IMR-90 (cell line): ENCODE data around the gene UFSP1. TPM values are rescaled to one million over a fixed set of nuclear protein-coding genes. Genes with fewer than 3 reads are reported as not detected.

Experiments used
- ATAC-seq: fragments of 200-7000 bp; cut with Tn5 transposase; 2 replicates; pipeline ENCODE4 v1.9.1; 2020; ENCODE audit warnings: low read depth, mild to moderate bottlenecking, moderate library complexity
- BruUV-seq: library from RNA; stranded (reverse); fragments of 400-500 nt; replicated peaks from 2 replicates; lab custom pipeline; 2021; lab: Mats Ljungman, UMichigan
- CTCF ChIA-PET: fragments of 300-600 bp; formaldehyde crosslinking; extraction: SDS; loops from one replicate; lab custom pipeline; 2021; ENCODE audit warnings: antibody characterized with exemption; lab: Yijun Ruan, JAX
- POLR2A ChIA-PET: fragments of 300-600 bp; sonication (Branson Sonifier 250); formaldehyde crosslinking; loops from one replicate; lab custom pipeline; 2022; ENCODE audit warnings: antibody characterized with exemption; ENCODE audit not compliant: unreplicated experiment; lab: Charles Lee
- DNase-seq: peaks from one replicate; pipeline ENCODE4 v3.0.0; 2013
- H2AFZ ChIP-seq: replicated peaks from 2 replicates; pipeline ENCODE3; 2013; ENCODE audit warnings: low read length, mild to moderate bottlenecking; ENCODE audit not compliant: poor library complexity
- H2AK5ac ChIP-seq: 2 replicates; pipeline ENCODE4 v1.6.1; 2013; ENCODE audit warnings: low read depth, low read length, inconsistent platforms
- H2AK9ac ChIP-seq: replicated peaks from 2 replicates; pipeline ENCODE3; 2013; ENCODE audit warnings: mild to moderate bottlenecking, low read depth, low read length, moderate library complexity; ENCODE audit not compliant: poor library complexity
- H2BK120ac ChIP-seq: 2 replicates; pipeline ENCODE4 v1.6.1; 2013; ENCODE audit warnings: low read depth, low read length, inconsistent platforms
- H2BK15ac ChIP-seq: 3 replicates; pipeline ENCODE4 v1.6.1; 2013; ENCODE audit warnings: low read depth, low read length, inconsistent platforms
- H2BK20ac ChIP-seq: 2 replicates; pipeline ENCODE4 v1.6.1; 2013; ENCODE audit warnings: low read depth, mild to moderate bottlenecking, inconsistent platforms, low read length, moderate library complexity
- H2BK5ac ChIP-seq: 2 replicates; pipeline ENCODE4 v1.6.1; 2013; ENCODE audit warnings: mild to moderate bottlenecking, low read depth, low read length, inconsistent platforms; ENCODE audit not compliant: poor library complexity, severe bottlenecking
- H3K14ac ChIP-seq: replicated peaks from 2 replicates; pipeline ENCODE4 v1.6.1; 2013; ENCODE audit warnings: low read depth, low read length, inconsistent platforms
- H3K18ac ChIP-seq: 2 replicates; pipeline ENCODE4 v1.6.1; 2013; ENCODE audit warnings: low read depth, low read length, control low read depth
- H3K23ac ChIP-seq: 2 replicates; pipeline ENCODE4 v1.6.1; 2013; ENCODE audit warnings: low read depth, low read length, inconsistent platforms
- H3K27ac ChIP-seq: 2 replicates; pipeline ENCODE4 v1.5.1; 2013; ENCODE audit warnings: mild to moderate bottlenecking, control low read depth, low read length; ENCODE audit not compliant: insufficient read depth
- H3K27me3 ChIP-seq: 2 replicates; pipeline ENCODE4 v1.6.1; 2013; ENCODE audit warnings: low read length; ENCODE audit not compliant: control insufficient read depth, insufficient read depth
- H3K36me3 ChIP-seq: 2 replicates; pipeline ENCODE4 v1.6.1; 2013; ENCODE audit warnings: low read length, mixed read lengths; ENCODE audit not compliant: control insufficient read depth, insufficient read depth
- H3K4ac ChIP-seq: 2 replicates; pipeline ENCODE4 v1.6.1; 2013; ENCODE audit warnings: low read depth, low read length, inconsistent platforms
- H3K4me1 ChIP-seq: 2 replicates; pipeline ENCODE4 v1.6.1; 2013; ENCODE audit warnings: low read length, mixed read lengths; ENCODE audit not compliant: control insufficient read depth, insufficient read depth
- H3K4me2 ChIP-seq: 2 replicates; pipeline ENCODE4 v1.6.1; 2013; ENCODE audit warnings: low read depth, mild to moderate bottlenecking, control low read depth, low read length, moderate library complexity
- H3K4me3 ChIP-seq: 2 replicates; pipeline ENCODE4 v1.5.1; 2013; ENCODE audit warnings: low read depth, mild to moderate bottlenecking, control low read depth, low read length, moderate library complexity; ENCODE audit not compliant: insufficient read depth
- H3K56ac ChIP-seq: 2 replicates; pipeline ENCODE4 v1.6.1; 2013; ENCODE audit warnings: low read length, inconsistent platforms; ENCODE audit not compliant: insufficient read depth; ENCODE audit errors: extremely low read depth
- H3K79me1 ChIP-seq, 2 experiments: 2 replicates each; pipeline ENCODE4 v1.6.1; 2013; ENCODE audit warnings: low read length in 2 of 2, inconsistent platforms in 1 of 2, low read depth in 1 of 2
- H3K9ac ChIP-seq: 2 replicates; pipeline ENCODE4 v1.6.1; 2013; ENCODE audit warnings: low read depth, low read length, control low read depth
- H3K9me1 ChIP-seq: 2 replicates; pipeline ENCODE4 v1.6.1; 2013; ENCODE audit warnings: low read length, inconsistent platforms; ENCODE audit not compliant: insufficient read depth
- H3K9me3 ChIP-seq: 2 replicates; pipeline ENCODE4 v1.6.1; 2013; ENCODE audit warnings: low read length; ENCODE audit not compliant: control insufficient read depth, insufficient read depth
- H4K20me1 ChIP-seq: 2 replicates; pipeline ENCODE4 v1.6.1; 2013; ENCODE audit warnings: low read length, inconsistent platforms; ENCODE audit not compliant: insufficient read depth
- H4K5ac ChIP-seq: 2 replicates; pipeline ENCODE4 v1.6.1; 2013; ENCODE audit warnings: mild to moderate bottlenecking, low read depth, low read length, control low read depth
- H4K8ac ChIP-seq, 2 experiments: 2 replicates each; pipeline ENCODE4 v1.6.1; 2013; ENCODE audit warnings: low read depth in 2 of 2, low read length in 2 of 2, control low read depth in 1 of 2, inconsistent platforms in 1 of 2
- H4K91ac ChIP-seq: 2 replicates; pipeline ENCODE4 v1.6.1; 2013; ENCODE audit warnings: low read depth, low read length, inconsistent platforms; ENCODE audit not compliant: insufficient read depth
- BHLHE40 ChIP-seq: fragments of 150-350 bp; IDR thresholded peaks from 2 replicates; pipeline ENCODE4 v1.6.1; 2016; ENCODE audit warnings: mild to moderate bottlenecking, low read depth, low read length
- CEBPB ChIP-seq: IDR thresholded peaks from 2 replicates; pipeline ENCODE4 v1.6.1; 2012; ENCODE audit warnings: low read depth, low read length, improper control_type of control experiment
- CHD1 ChIP-seq: IDR thresholded peaks from 2 replicates; pipeline ENCODE4 v1.6.1; 2012; ENCODE audit warnings: low read depth, low read length, improper control_type of control experiment
- FOS ChIP-seq: fragments of 150-350 bp; IDR thresholded peaks from 2 replicates; pipeline ENCODE4 v1.6.1; 2016; ENCODE audit warnings: low read depth, low read length
- MAZ ChIP-seq: IDR thresholded peaks from 2 replicates; pipeline ENCODE4 v1.6.1; 2012; ENCODE audit warnings: low read depth, mild to moderate bottlenecking, low read length, improper control_type of control experiment, moderate library complexity, borderline replicate concordance
- MXI1 ChIP-seq: IDR thresholded peaks from 2 replicates; pipeline ENCODE4 v1.6.1; 2012; ENCODE audit warnings: low read depth, mild to moderate bottlenecking, low read length, moderate library complexity, borderline replicate concordance
- NFE2L2 ChIP-seq: fragments of 150-350 bp; IDR thresholded peaks from 2 replicates; pipeline ENCODE4 v1.6.1; 2016; ENCODE audit warnings: low read depth, mild to moderate bottlenecking, low read length
- POLR2A ChIP-seq: IDR thresholded peaks from 2 replicates; pipeline ENCODE4 v1.6.1; 2012; ENCODE audit warnings: mild to moderate bottlenecking, low read depth, low read length
- RCOR1 ChIP-seq: IDR thresholded peaks from 2 replicates; pipeline ENCODE4 v1.6.1; 2012; ENCODE audit warnings: mild to moderate bottlenecking, low read length, improper control_type of control experiment; ENCODE audit not compliant: insufficient replicate concordance
- RFX5 ChIP-seq: IDR thresholded peaks from 2 replicates; pipeline ENCODE4 v1.8.0; 2012; ENCODE audit warnings: low read depth, mild to moderate bottlenecking, low read length, moderate library complexity
- SMC3 ChIP-seq: fragments of 150-350 bp; IDR thresholded peaks from 2 replicates; pipeline ENCODE4 v1.6.1; 2016; ENCODE audit warnings: low read depth, mild to moderate bottlenecking, antibody characterized with exemption, low read length, moderate library complexity
- WGBS, 2 experiments: methylation state at CpG; one replicate each; pipeline versions ENCODE4 v1.1.5 to v1.1.7; 2013; ENCODE audit warnings: missing lambda C conversion rate in 2 of 2; ENCODE audit not compliant: insufficient read length in 1 of 2; ENCODE audit errors: extremely low coverage in 2 of 2; 5-methylcytosine and 5-hydroxymethylcytosine counted together
- dilution Hi-C: fragments of 300-500 bp; cut with HindIII; formaldehyde crosslinking; loops from one replicate; pipeline ENCODE4 v1.14.3; 2018; ENCODE audit warnings: low sequenced_read_pairs; ENCODE audit not compliant: unreplicated experiment
- in situ Hi-C: fragments of 300-500 bp; cut with MboI; formaldehyde crosslinking; loops from 3 replicates; pipeline ENCODE4 v1.14.3; 2019; ENCODE audit warnings: low sequenced_read_pairs, inconsistent platforms, mixed read lengths
- intact Hi-C: fragments of 100-400 bp; cut with micrococcal nuclease; formaldehyde crosslinking; loops from 2 replicates; pipeline ENCODE4 v1.10.0; 2022
- polyA plus RNA-seq, 3 experiments: library from polyadenylated mRNA; depleted of rRNA; stranded (reverse); fragments of >200 nt; gene quantifications; 2 replicates each; pipeline ENCODE4 v1.2.3, GENCODE V29; 2012; ENCODE audit warnings: low replicate concordance in 1 of 3
- total RNA-seq: library from RNA; depleted of rRNA; stranded (reverse); fragments of >200 nt; gene quantifications from 2 replicates; pipeline ENCODE4 v1.2.3, GENCODE V29; 2012
- TF ChIP-seq, protein P1 (sequence below): conservative IDR thresholded peaks from 2 replicates; pipeline ENCODE4 v1.5.1; 2012; ENCODE audit warnings: mild to moderate bottlenecking, low read depth, low read length, improper control_type of control experiment
- TF ChIP-seq, protein P2 (sequence below): fragments of 150-350 bp; IDR thresholded peaks from 2 replicates; pipeline ENCODE4 v1.6.1; 2017; ENCODE audit warnings: mild to moderate bottlenecking, antibody characterized with exemption, low read length, low read depth

The UFSP1 gene
- total and polyA plus RNA-seq, 2 of the 4 experiments (the other 2 are of a cell fraction), result 0.36 to 1.0 TPM

DNA sequence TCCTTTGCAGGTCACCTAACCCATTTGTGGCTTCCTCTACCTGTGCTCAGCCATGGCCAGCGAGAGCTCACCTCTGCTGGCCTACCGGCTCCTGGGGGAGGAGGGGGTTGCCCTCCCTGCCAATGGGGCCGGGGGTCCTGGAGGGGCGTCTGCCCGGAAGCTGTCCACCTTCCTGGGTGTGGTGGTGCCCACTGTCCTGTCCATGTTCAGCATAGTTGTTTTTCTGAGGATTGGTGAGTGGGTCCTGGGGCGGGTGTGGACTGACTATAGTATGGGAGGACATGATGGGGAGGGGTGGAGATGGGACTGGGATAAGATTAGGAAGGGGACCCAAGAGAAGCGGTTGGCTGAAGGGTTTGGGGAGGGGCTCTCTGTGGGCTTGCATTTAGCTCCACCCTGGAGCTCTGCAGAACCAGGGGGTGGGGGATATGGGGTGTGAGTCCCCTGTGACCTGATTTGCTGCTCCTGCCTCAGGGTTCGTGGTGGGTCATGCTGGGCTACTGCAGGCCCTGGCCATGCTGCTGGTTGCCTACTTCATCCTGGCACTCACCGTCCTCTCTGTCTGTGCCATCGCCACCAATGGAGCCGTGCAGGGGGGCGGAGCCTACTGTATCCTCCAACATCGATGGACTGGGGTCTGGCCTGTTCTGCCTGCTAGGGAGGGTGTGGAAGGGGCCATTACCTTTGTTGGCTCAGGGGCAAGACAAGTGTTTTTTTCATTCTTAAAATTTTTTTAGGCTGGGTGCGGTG lies 35.2 kb downstream of the UFSP1 start:
- H2BK20ac ChIP-seq, result no peak overlapping the region
- no TSS peak for BruUV-seq
- peaks cover 8% of the 10 kb centered on the region; the same call in 1 of the 2 replicates for H3K36me3 ChIP-seq
- intact Hi-C loops, result loop anchor here (5.0 kb wide), 2 partner anchors 52 to 242 kb away; partner anchors contain the start of gene MOSPD3
- no peak overlapping the region for H3K4ac ChIP-seq
- H3K27me3 ChIP-seq, result no peaks in the 10 kb centered on the region
- H4K20me1 ChIP-seq, result no peaks in the 10 kb centered on the region; the same call in none of the 2 replicates
- TF ChIP-seq NFE2L2 (no peak), BHLHE40 (no peak), FOS (no peak), RFX5 (no peak), CEBPB (no peak), POLR2A (no peak), MAZ (no peak), RCOR1 (no peak), SMC3 (no peak), CHD1 (no peak), MXI1 (no peak)
- TF ChIP-seq, protein P1, sequence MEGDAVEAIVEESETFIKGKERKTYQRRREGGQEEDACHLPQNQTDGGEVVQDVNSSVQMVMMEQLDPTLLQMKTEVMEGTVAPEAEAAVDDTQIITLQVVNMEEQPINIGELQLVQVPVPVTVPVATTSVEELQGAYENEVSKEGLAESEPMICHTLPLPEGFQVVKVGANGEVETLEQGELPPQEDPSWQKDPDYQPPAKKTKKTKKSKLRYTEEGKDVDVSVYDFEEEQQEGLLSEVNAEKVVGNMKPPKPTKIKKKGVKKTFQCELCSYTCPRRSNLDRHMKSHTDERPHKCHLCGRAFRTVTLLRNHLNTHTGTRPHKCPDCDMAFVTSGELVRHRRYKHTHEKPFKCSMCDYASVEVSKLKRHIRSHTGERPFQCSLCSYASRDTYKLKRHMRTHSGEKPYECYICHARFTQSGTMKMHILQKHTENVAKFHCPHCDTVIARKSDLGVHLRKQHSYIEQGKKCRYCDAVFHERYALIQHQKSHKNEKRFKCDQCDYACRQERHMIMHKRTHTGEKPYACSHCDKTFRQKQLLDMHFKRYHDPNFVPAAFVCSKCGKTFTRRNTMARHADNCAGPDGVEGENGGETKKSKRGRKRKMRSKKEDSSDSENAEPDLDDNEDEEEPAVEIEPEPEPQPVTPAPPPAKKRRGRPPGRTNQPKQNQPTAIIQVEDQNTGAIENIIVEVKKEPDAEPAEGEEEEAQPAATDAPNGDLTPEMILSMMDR, result no peak
- TF ChIP-seq, protein P2, sequence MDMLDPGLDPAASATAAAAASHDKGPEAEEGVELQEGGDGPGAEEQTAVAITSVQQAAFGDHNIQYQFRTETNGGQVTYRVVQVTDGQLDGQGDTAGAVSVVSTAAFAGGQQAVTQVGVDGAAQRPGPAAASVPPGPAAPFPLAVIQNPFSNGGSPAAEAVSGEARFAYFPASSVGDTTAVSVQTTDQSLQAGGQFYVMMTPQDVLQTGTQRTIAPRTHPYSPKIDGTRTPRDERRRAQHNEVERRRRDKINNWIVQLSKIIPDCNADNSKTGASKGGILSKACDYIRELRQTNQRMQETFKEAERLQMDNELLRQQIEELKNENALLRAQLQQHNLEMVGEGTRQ, result no peak
- DNase-seq (no peak), ATAC-seq (no peak)
- H3K9me3 ChIP-seq, result no peaks in the 10 kb centered on the region
- no peak overlapping the region for H2BK5ac ChIP-seq
- H3K4me2 ChIP-seq, result no peak overlapping the region
- H3K4me1 ChIP-seq, result no peaks in the 10 kb centered on the region
- H2AK5ac ChIP-seq, result no peak overlapping the region
- no peak overlapping the region for H2AFZ ChIP-seq
- no peak overlapping the region for H3K18ac ChIP-seq
- H3K14ac ChIP-seq, result no peak overlapping the region
- dilution Hi-C loops, result no loop called here
- ChIA-PET CTCF (no interaction called here), POLR2A (interaction anchor here (0.6 kb wide), 1 partner anchor 305 kb away, joined by 4 read pairs; no protein-coding TSS in a partner anchor)
- H2AK9ac ChIP-seq, result peak overlapping the region; percentile 61
- no peak overlapping the region for H3K27ac ChIP-seq
- H3K9me1 ChIP-seq, result no peaks in the 10 kb centered on the region
- 83% methylated on average over 3 of the region's 14 CpGs; no CpG with 5 or more reads in 1 of the 2 experiments for whole genome bisulfite sequencing, 2 experiments
- H4K91ac ChIP-seq, result no peak overlapping the region
- H4K5ac ChIP-seq, result no peak overlapping the region
- no peak overlapping the region for H2BK120ac ChIP-seq
- H3K4me3 ChIP-seq, result no peak overlapping the region
- no peak overlapping the region for H3K9ac ChIP-seq
- no peak overlapping the region for H3K56ac ChIP-seq
- no peak overlapping the region for H4K8ac ChIP-seq
- in situ Hi-C loops, result loop anchor here (25.0 kb wide), 2 partner anchors 267 to 392 kb away; partner anchors contain the start of genes FBXO24, LRCH4 and SPACDR
- no peak overlapping the region for H3K23ac ChIP-seq
- H3K79me1 ChIP-seq, result peaks cover 8 to 17% of the 10 kb centered on the region in 2 experiments
- H2BK15ac ChIP-seq, result no peak overlapping the region
